HG02623 (cell line): Measurements from ENCODE around the gene SIX3.

ENCODE experiments used
- ATAC-seq: cut with Tn5 transposase; IDR thresholded peaks from one replicate; pipeline ENCODE4 v1.9.1; 2021; ENCODE audit warnings: moderate library complexity; ENCODE audit not compliant: unreplicated experiment

Gene SIX3

GRCh38 chr2:44930274-44931197, 11.0 kb upstream of the SIX3 start:
- no peak for ATAC-seq

GRCh38 chr2:44931198-44931780, 10.2 kb upstream of the SIX3 start:
- no peak for ATAC-seq

- no peak for ATAC-seq
Measured at GRCh38 chr2:44932079-44932478, 9.4 kb upstream of the SIX3 start.

GRCh38 chr2:44932564-44933392, 8.7 kb upstream of the SIX3 start:
- ATAC-seq, result no peak

GRCh38 chr2:44933434-44933951, 8.0 kb upstream of the SIX3 start:
- no peak for ATAC-seq

- ATAC-seq, result no peak
Measured at GRCh38 chr2:44934038-44934982, 7.2 kb upstream of the SIX3 start.

GRCh38 chr2:44934983-44935728, 6.3 kb upstream of the SIX3 start:
- ATAC-seq, result no peak

GRCh38 chr2:44935729-44936098, 5.8 kb upstream of the SIX3 start:
- ATAC-seq, result no peak

- no peak for ATAC-seq
Measured at GRCh38 chr2:44936275-44936674, 5.2 kb upstream of the SIX3 start.

- ATAC-seq, result no peak
Measured at GRCh38 chr2:44936715-44937687, 4.5 kb upstream of the SIX3 start.

- ATAC-seq, result no peak
Measured at GRCh38 chr2:44937688-44938240, 3.7 kb upstream of the SIX3 start.

GRCh38 chr2:44938287-44939105, 3.0 kb upstream of the SIX3 start:
- ATAC-seq, result no peak

- ATAC-seq, result no peak
Measured at GRCh38 chr2:44939106-44940048, 2.1 kb upstream of the SIX3 start.

- no peak for ATAC-seq
Measured at GRCh38 chr2:44940049-44940494, 1.4 kb upstream of the SIX3 start.

- ATAC-seq, result no peak
Measured at GRCh38 chr2:44940732-44941464, 604 bp upstream of the SIX3 start.
